OCI-LY1 (cell line): ENCODE results near the gene CCL19.

ENCODE experiments used
- EZH2 ChIP-seq: fragments of 200-600 bp; sonication (generic), shearing (Covaris generic); IDR thresholded peaks from 2 replicates; pipeline ENCODE4 v1.8.0; 2017; ENCODE audit warnings: borderline replicate concordance, mixed run types, mild to moderate bottlenecking, antibody characterized with exemption, low read length, moderate library complexity, mixed read lengths
- TF ChIP-seq, protein P1 (sequence below): fragments of 200-600 bp; sonication (generic), shearing (Covaris generic); IDR thresholded peaks from 2 replicates; pipeline ENCODE4 v1.5.1; 2017; ENCODE audit warnings: mild to moderate bottlenecking, antibody characterized with exemption, low read length, moderate library complexity, mixed read lengths

GRCh38 chr9:34689116-34689470, 2.0 kb downstream of the CCL19 start:
- TF ChIP-seq, protein P1, sequence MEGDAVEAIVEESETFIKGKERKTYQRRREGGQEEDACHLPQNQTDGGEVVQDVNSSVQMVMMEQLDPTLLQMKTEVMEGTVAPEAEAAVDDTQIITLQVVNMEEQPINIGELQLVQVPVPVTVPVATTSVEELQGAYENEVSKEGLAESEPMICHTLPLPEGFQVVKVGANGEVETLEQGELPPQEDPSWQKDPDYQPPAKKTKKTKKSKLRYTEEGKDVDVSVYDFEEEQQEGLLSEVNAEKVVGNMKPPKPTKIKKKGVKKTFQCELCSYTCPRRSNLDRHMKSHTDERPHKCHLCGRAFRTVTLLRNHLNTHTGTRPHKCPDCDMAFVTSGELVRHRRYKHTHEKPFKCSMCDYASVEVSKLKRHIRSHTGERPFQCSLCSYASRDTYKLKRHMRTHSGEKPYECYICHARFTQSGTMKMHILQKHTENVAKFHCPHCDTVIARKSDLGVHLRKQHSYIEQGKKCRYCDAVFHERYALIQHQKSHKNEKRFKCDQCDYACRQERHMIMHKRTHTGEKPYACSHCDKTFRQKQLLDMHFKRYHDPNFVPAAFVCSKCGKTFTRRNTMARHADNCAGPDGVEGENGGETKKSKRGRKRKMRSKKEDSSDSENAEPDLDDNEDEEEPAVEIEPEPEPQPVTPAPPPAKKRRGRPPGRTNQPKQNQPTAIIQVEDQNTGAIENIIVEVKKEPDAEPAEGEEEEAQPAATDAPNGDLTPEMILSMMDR, result no peak
- TF ChIP-seq EZH2, result no peak
